Erythroblast (primary cell): Measurements from ENCODE around the gene CYP3A5.

Experiments used
- GATA1 ChIP-seq: IDR thresholded peaks from 2 replicates; pipeline ENCODE4 v1.6.1; 2011; ENCODE audit warnings: low read depth, mild to moderate bottlenecking, control low read depth, low read length, moderate library complexity
- POLR2A ChIP-seq: IDR thresholded peaks from 2 replicates; pipeline ENCODE4 v1.6.1; 2011; ENCODE audit warnings: mild to moderate bottlenecking, low read length

DNA sequence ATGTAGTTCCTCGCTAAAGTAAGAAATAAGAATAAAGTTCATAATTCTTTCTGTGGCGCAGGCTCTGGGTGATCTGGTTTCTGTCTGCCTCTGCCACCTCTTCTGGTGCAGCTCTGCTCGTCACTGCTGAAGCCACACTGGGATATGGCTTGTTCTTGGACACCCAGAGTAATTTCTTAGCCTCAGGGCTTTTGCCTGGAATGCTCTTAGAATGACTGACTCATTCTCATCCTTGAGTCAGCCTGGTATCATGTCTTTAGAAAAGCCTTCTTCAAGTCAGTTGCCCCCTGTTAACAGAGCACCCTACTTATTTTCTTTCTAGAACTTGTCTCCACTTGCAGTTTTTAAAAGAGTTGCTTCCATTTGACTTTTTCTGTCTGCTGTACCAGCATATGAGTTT, 61.1 kb downstream of the CYP3A5 start:
- TF ChIP-seq POLR2A (no peak), GATA1 (no peak)
